Kasumi-1 (cell line): ENCODE results near the gene PPIL1.

Source experiments
- DNase-seq, 2 experiments: peaks; one replicate each; lab custom pipeline; 2025; lab: John Stamatoyannopoulos, UW

The PPIL1 gene

DNA sequence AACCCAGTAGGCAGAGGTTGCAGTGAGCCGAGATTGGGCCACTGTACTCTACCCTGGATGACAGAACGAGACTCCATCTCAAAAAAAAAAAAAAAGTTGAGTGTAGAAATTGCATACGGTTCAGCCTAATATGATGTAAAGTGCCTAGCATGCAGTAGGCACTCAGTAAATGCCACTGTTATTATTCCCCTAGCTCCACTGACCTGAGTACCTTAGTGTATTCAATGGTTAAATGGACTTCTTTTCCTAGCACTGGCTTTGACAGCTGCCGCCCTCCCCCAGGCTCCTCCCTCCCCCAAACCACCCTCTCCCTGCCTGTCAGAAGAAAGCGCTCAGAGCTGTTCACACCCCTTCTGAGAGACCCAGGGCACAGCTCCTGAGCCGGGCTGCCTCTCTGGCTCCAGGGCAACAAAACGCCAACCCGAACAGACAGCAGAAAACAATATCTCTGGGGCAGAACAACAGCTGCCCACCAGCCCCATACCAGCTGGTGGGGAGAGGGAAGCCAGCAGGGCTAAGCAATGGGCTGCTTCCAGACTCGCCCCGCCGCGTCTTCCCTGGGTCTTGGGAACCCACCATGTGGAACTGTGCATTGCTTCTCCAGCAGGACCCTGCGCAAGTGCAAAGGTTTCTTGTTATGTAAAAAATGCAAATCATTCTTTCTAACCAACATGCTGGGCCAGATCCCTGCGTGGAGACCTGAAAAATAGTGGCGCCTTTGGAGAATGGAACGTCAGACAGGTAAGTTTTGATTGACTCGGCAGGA lies 39.8 kb downstream of the PPIL1 start:
- no peak for DNase-seq

DNA sequence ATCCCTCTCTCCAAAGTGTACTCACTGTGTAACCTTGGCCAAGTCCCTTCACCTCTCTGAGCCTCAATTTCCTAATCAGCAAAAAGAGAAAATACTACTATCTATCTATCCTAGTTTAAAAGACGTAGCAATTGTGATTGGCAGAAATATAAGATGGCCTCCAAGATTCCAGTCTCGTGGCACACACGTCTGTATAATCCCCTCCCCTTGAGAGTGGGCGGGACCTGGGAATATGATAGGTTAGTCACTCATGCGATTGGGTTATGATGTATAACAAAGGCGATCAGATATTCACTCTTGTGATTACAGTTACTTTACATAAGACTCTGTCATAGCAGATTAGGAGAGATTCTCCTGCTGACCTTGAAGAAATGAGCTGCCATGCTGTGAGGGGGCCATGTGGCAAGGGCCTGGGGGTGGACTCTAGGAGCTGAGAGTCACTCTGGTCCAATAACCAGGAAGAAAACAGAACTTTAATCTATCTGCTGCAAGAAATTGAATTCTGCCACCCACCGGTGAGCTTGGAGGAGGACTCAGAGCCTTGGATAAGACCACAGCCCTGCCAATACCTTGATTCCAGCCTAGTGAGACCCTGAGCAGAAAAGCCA lies 41.3 kb downstream of the PPIL1 start:
- no peak for DNase-seq

DNA sequence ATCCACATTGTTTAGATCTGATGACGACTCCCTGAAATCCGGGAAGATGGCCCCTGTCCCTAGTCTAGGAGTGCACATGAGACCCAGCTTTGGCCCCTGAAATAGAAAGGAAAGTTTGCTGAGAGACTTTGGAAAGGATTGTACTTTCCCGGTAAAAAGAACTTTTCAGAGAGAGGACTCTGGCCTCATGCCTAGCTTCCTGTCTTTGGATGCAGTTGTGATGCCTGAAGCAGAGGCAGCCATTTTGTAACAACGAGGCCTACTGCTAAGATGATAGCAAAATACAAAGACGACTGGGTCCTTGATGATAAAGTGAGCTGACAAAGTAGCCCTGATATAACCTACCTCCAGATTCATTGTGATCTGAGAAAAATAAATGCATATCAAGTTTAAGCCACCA lies 42.3 kb downstream of the PPIL1 start:
- DNase-seq: no peak

DNA sequence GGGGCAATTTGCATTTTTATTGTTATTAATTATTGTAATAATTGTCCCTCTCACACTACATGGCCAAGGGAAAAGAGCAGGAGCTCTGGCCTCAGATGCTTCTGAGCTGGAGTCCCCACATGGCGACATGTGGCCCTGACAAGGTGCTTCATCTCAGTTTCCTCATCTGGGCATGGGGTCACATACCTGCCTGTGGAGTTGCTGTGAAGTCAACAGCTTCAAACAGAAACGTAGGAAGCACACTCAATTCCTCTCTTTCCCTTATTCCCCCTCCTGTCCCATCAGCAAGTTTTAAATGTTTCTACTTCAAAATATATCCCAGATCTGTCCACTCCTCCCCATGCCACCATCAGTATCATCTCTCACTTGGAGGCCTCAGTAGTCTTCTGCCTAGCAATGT lies 44.0 kb downstream of the PPIL1 start:
- DNase-seq: no peak

DNA sequence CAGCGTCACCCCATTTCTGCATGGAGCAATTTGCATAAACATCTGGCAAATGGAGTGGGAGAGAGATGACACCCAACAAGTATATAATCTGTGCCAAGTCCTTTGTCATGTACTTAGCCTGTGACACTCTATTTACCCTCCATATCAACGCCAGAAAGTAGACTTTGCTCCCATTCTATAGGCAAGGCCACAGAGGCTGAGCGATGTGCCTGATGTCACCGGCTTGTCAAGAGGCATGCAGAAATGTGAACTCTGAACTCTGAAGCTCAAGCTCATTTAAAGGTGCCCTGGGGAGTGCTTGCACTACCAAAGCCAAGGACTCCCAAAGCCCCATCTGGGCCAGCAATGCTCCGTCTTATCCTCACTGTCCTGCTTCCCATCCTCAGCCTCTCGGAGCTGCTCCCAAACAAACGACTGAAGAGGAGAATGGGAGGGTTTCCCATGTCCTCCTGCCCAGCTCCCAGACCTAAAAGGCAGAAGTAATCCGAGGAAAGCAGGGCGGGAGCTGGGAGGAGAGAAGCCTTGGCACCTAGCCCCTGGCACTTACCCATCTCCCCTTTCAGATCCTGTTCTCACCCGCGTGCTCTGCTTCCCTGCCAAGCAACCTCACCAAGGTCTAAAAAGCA lies 44.6 kb downstream of the PPIL1 start:
- DNase-seq: no peak

DNA sequence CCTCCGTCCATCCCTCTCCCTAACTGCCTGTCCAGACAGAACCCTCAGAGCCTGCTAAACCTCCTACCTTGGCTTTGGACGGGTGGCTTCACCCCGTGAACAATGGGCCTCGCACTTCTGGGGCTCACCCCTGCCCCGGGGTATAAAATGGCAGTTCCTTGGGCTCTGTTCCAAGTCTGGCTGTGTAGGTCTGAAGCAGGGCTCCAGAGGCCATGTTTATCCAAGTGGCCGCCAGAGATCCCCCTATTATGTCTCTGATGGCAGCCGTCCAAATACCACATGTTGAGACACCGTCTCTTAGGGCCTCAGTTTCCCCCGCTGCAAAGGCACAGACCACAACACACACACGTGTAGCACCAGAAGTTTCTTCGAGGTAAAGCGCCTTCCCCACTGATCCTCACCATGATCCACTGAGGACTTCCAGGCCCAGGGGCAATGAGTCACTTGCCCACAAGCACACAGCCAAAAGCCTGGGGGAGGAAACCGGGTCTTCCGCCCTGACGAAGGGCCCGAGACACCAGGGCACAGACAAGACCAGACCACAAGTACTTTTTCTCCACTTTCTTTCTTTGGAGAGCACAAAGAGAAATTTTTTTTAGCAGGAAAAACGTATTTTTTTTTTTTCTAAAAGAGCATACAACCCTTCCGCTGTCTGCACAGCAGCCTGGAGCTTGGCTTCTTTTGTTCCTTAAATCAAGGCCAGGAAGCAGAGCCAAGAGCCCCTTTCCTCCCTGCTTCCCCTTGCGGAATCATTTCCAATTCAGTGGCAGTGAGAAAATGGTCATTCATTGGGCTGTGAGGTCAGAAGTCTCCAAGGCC lies 47.1 kb downstream of the PPIL1 start:
- peak; percentile 96 to 97 for DNase-seq

DNA sequence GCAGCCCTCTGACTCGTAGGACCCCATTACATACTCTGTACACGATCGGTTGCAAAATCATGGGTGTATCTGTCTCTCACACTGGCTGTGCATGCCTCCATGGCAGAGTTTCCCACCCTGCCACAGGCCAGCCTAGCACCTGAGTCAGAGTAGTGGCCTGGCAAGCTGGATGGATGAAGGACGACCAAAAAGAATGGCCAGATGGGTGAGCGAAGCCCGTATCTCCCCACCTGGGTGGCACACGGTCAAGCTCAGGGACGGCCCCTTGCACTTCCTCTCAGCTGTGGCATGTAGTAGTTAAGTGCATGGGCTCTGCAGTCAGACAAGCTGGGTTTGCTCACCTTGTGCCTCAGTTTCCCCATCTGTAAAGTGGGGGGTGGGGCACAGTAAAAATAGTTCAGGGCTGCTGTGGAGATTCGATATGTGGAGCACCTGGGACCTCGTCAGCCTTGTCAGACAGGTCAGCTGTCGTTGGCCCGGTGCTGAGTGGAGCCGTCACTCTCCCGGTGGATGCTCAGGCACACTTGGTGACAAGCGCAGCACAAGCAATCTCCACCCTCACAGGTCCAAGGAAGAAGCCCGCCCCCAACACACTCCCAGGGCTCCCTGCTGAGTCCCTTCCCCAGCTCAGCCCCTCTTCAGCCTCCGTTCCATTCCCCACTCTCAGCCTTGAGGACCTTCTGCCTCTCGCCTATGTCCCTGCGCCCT lies 47.9 kb downstream of the PPIL1 start:
- no peak for DNase-seq

DNA sequence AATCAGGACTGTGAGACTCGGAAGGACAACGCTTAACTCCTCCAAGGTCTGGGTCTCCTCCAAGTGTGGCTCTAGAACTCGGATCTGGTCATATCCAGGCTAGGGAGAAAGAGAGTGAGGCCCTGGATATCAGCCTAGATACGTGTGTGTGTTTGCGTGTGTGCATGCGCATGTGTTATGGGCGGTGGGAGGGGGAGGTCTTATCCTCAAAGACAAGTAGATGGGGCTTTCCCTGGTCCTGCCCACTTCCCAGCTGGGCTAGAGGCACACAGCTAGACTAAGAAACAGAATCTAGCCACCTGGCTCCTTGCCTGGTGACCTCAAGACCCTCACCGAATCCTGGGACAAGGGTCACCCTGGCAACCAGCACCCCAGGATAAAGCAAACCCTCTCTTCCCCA lies 48.6 kb downstream of the PPIL1 start:
- no peak for DNase-seq

DNA sequence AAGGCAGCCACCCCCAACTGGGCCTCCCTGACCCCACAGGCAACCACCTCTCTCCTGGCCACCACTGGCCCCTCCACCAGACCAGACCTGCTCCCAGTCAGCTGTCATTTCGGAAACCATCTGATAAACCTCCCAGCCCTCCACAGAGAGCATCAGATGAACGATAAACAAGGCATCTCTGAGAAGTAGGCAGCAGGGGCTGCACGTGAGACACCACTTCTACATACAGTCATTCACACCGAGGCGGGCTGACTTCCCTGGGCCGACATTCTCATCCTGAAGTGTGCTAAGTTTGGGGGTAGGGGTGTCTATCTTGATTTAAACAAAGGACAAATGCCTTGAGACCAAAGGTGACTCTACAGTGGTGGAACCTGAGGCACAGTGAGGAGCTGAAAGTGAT lies 49.2 kb downstream of the PPIL1 start:
- DNase-seq: no peak

DNA sequence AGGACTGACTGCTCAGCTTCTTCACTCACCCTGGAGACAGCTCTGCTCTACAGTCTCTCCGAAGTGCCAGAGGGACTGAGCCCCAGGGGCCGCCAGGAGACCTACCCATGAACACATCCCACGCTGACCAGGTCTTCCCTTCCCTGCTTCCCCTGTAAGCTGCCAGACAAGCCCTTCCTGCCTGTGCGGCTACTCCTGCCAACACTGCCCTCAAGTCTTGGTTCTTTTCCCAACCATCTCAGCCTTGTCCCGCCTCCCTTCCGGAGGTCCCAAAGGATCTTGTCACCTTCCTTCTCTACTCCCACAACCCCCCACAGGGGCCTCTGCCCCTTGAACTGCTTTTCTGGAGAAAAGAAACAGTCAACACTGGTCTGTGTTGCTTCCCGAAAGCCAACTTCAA lies 50.4 kb downstream of the PPIL1 start:
- DNase-seq: no peak

DNA sequence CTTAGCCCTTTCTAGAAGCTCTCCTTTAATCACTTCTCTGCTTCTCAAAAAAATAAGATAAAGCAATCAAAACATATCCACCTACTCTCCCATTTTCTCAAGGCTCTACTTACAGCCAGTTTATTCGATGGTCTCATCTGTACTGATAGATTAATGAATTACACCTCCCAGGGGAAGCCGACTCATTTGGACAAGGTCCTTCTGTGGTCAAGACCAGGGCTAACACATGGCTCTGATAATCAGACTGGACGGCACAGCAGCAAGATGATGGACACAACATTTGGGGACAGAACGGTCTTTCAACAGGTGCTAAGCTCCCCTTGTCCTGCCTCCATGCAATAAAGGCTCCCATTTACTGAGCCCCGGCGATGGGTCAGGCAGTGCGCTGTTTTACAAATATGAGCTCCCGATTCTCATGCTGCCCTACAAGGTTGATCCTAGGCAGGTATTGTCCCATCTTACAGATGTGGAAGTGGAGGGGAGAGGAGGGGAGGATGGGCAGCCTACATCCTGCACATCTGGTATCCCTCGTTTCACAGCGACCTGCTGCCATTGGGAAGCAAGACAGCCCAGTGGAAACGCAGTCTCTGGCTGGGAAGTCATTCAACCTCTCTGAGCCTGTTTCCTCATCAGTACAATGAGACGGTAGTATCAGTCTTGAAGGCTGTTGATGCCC lies 51.0 kb downstream of the PPIL1 start:
- no peak for DNase-seq

DNA sequence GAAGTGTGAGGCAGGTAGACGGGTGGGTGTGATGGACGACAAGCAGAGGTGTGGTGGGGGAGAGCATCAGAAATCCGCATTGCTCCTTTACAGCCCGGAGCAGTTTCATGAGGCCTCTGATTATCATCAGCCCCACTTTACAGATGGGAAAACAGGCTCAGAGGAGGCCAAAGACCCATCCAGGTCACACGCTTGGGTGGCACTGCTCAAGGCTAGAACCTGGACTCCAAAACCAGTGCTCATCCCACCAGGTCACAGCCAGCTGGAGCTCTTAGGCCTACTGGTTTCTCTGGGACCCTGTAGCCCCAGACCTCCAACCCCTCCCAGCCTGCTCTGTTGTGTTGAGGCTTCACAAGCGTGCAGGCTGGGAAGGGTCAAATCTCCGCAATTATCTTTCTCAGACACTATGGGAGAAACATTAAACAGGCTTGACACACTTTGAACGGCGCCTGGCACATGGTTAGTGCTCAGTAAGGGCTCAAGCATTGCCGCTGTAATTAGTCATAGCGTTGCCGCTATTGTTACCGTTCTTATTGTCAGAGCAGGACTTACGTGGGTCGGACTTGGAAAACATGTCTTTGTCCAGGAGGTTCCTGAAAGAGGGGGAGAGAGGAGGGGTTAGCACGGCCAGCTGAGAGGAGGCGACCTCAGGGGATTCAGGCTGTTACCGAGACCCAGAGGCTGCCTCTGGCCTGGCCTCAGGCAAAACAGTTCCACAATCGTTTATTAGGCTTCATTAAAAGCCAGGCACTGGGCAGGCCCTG lies 51.9 kb downstream of the PPIL1 start:
- DNase-seq: no peak

DNA sequence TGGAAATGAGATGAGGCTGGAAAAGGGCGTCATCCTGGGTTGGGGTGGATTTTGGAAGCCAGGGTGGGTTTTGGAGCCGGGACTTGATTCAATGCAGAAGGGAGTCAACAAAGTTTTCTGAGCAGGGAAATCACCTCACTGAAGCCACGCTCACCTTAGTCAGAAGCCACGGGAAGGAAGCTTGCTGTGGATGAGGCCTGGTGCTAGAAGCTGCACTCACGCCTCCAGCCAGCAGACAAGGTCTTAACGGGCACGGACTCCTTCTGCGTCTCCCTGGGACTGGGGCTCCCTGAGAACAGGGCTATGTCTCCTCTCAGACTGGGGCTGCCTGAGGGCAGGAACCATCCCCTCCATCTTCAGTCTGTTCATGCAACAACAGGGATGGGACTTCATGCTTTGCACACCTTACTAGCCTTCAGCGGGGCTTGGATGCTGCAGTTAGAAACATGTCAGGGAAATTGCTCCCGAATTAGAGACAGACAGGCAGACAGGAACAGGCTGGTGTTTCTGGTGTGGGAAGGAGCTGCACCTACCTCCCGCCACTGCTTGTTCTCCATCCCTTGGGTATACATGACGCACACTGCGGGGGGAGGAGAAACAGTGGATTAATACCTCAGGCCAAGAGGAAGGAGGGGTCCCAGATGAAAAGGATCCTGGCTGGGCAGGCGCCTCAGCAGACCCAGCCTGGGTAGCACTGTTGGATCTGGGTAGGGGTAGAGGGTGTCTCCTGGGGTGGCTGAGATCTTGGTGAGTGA lies 52.8 kb downstream of the PPIL1 start:
- no peak for DNase-seq

DNA sequence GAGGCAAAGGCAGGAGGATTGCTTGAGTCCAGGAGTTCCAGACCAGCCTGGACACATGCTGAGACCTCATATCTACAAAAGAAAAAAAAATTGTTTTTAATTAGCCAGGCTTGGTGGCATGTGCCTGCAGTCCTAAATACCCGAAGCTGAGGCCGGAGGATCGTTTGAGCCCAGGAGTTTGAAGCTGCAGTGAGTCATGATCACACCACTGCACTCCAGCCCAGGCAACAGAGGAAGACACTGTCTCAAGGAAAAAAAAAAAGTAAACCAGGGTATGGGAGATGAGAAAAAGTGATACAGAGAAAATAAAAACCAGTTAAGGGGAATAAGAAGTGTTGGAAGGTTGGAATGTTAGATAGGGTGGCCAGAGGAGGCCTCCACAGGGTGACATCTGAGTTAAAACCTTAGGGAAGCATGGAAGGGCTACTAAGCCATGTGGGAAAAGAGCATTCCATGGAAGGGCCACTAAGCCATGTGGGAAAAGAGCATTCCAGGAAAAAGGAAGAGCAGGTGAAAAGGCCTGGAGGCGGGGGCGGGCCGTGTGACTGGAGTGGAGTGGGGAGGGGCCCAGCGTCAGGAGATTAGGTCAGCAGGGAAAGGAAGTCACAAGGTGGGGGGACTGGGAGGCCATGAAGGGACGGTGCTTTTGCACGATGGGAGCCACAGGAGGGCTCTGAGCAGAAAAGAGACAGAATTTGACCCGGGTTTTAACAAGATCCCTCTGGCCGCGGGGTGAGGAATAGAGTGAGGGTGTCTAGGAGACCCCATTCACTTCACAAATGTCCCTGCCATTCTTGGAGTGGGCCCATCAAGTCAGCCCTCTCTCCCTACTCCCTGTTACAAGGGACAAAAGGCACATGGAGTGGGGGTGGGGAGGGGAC lies 53.7 kb downstream of the PPIL1 start:
- DNase-seq: peak in 1 of 2 experiments; percentile 9

DNA sequence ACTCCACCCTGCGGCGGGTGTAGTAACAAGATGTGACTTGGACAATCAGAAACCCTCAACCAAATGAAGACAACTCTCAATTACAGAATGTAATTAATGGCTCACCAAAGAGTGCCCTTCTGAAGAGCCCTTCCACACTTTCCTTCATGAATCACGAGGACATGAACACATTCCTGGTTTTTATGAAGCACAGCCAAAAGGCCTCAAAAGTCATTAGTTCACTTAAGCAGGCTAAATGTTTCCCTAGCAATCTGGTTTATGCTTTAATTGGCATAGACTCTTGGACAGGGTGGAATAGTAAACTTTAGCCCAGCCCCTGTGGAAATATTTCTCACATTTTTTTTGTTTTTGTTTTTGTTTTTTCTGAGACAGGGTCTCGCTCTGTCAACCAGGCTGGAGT lies 55.8 kb downstream of the PPIL1 start:
- DNase-seq: no peak

DNA sequence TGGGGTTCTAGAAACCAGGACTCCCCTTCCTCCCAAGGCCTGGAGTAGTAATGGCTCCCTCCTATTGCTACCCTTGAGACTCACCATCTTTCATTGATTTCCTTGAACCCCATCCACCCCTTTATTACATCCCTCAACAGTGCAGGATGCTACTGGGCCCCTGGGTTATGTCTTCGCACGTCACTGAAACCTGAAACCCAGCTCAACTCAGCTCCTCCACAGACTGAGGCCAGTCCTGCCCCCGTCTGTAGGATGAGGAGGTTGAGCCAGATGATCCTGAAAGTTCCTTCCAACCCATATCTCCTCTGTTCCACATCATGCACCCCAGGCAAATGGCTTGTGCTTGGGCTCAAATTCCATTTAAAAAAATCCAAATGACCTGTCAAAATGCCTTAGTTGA lies 56.8 kb downstream of the PPIL1 start:
- no peak for DNase-seq

DNA sequence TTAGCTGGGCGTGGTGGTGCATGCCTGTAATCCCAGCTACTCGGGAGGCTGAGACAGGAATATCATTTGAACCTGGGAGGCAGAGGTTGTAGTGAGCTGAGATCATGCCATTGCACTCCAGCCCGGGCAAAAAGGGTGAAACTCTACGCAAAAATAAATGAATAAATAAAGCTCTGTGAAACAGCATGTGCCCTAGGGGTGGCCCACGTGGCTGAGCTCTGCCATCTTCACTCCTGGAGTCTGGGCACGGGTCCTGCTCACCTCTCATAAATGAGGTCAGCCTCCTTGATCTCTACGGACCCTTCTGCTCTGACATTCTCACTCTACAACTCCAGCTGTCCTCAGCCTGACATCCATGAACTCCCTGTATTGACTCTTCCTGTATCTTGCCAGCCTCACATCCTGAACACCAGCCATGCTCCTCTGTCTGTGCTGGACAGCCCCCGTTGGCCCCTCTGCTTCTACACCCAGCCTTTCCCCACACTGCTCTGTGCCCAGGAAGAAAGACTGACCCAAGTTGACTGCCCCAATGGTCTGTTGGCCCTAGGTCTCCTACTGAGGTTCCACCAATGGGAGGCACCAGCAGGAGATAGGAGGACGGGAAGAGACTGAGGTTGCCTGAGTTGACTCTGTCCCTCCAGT lies 57.3 kb downstream of the PPIL1 start:
- DNase-seq: no peak

DNA sequence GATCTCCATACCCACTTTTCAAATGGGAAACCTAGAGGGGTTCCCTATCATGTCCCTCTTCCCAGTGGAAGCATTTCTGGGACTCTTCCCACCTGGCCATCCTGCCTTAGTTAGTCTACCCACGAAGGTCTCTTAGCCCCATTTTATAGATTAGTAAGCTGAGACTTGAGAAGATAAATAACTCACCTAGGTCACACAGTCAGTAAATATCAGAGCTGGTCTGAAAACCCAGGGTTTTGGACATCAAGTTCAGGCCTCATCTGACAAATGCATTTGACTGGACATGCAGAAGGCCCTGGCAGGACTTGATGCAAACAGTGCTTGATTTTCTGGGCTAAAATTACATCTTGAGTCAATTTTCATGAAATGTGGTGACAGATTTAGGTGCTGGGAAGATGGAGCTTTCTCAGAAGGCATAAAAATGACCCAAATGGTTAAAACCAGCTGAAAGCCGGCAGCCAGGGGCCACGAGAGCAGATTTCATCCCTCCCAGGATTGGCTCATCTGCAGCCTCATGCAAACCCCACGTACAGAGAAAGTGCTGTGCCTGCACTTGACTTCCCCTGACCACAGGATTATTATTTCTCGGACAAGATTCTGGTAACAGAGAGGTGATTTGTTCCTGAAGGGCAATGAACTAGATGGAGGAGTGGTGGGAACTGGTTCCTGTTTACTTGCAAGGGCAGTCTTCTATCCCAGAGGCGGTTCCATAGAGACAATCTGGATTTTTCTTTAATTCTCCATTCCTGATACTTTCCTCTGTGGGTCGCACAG lies 58.5 kb downstream of the PPIL1 start:
- no peak for DNase-seq
